Measurements from ENCODE around the gene CHRM4. TPM values are rescaled to one million over a fixed set of nuclear protein-coding genes. Genes with fewer than 3 reads are reported as not detected.

Gene CHRM4
- total RNA-seq, result under 1 TPM in 1 of 4 donors, not detected in 3; 0.22 TPM

GRCh38 chr11:46391578-46392420 lies at the start of gene CHRM4:
TSS of gene CHRM4 (minus strand) at chr11:46391776. CDS start at chr11:46386557, 5,219 bp downstream.
- no peak for DNase-seq
- peaks cover 19 to 39% of the 10 kb centered on the region in 2 donors for H3K4me1 ChIP-seq
- peaks cover 14% of the 10 kb centered on the region for H3K27me3 ChIP-seq
- peak within 1 kb of the TSS in 1 of 3 donors; percentile 25 for H3K4me3 ChIP-seq (replicated peaks in 1 of 3)
- no peak for TF ChIP-seq POLR2A (IDR thresholded peaks at IDR 0.05)
- peak in 1 of 6 experiments; percentile 3 for TF ChIP-seq CTCF (IDR thresholded peaks at IDR 0.05)
- H3K9me3 ChIP-seq, result no peaks in the 10 kb centered on the region
- intact Hi-C loops (cut with DNase I), result loop anchor here (5.0 to 10.0 kb wide), 2 partner anchors 136 to 223 kb away; partner anchors contain the start of genes ATG13 and HARBI1
- 4% methylated on average over 5 to 11 of the region's 123 CpGs for WGBS, 2 donors
- no peak within 1 kb of the TSS for H3K27ac ChIP-seq
- peaks cover 2 to 4% of the 10 kb centered on the region in 2 donors for H3K36me3 ChIP-seq

GRCh38 chr11:46438211-46438610 lies 46.6 kb upstream of the CHRM4 start:
- no peaks in the 10 kb centered on the region for H3K27me3 ChIP-seq
- peaks cover 6 to 15% of the 10 kb centered on the region in 2 donors for H3K36me3 ChIP-seq
- no peak for DNase-seq
- WGBS, 2 donors, result 60 to 61% methylated on average over 4 of the region's 4 CpGs
- no peak overlapping the region for H3K27ac ChIP-seq
- intact Hi-C loops (cut with DNase I), result no loop called here
- TF ChIP-seq POLR2A (IDR thresholded peaks at IDR 0.05), result no peak
- no peak for TF ChIP-seq CTCF (IDR thresholded peaks at IDR 0.05)
- H3K9me3 ChIP-seq, result no peaks in the 10 kb centered on the region
- peaks cover 0 to 7% of the 10 kb centered on the region in 2 donors for H3K4me1 ChIP-seq
- no peak overlapping the region for H3K4me3 ChIP-seq (replicated peaks in 1 of 3)

- no peaks in the 10 kb centered on the region for H3K27me3 ChIP-seq
- peaks cover 8 to 17% of the 10 kb centered on the region in 2 donors for H3K36me3 ChIP-seq
- no peak overlapping the region for H3K27ac ChIP-seq
- peaks cover 0 to 7% of the 10 kb centered on the region in 2 donors for H3K4me1 ChIP-seq
- DNase-seq, result no peak
- intact Hi-C loops (cut with DNase I), result no loop called here
- H3K9me3 ChIP-seq, result no peaks in the 10 kb centered on the region
- 82 to 86% methylated on average over 6 of the region's 6 CpGs for WGBS, 2 donors
- TF ChIP-seq CTCF (IDR thresholded peaks at IDR 0.05), result no peak
- no peak for TF ChIP-seq POLR2A (IDR thresholded peaks at IDR 0.05)
- H3K4me3 ChIP-seq (replicated peaks in 1 of 3), result no peak overlapping the region
These were observed 45.6 kb upstream of the CHRM4 start for GRCh38 chr11:46437122-46437689.

- Histone ChIP-seq H3K27ac (no peak overlapping the region), H3K4me3 (replicated peaks in 1 of 3) (no peak overlapping the region), H3K27me3 (no peaks in the 10 kb centered on the region), H3K9me3 (no peaks in the 10 kb centered on the region), H3K36me3 (peaks cover 13 to 17% of the 10 kb centered on the region in 2 donors), H3K4me1 (peaks cover 0 to 7% of the 10 kb centered on the region in 2 donors)
- WGBS, 2 donors, result 74 to 81% methylated on average over 3 of the region's 3 CpGs
- no peak for DNase-seq
- intact Hi-C loops (cut with DNase I), result no loop called here
- no peak for TF ChIP-seq POLR2A (IDR thresholded peaks at IDR 0.05)
- no peak for TF ChIP-seq CTCF (IDR thresholded peaks at IDR 0.05)
These were observed 44.5 kb upstream of the CHRM4 start for GRCh38 chr11:46436113-46436512.

- intact Hi-C loops (cut with DNase I), result no loop called here
- Histone ChIP-seq H3K27me3 (no peaks in the 10 kb centered on the region), H3K4me1 (peaks cover 0 to 7% of the 10 kb centered on the region in 2 donors), H3K9me3 (no peaks in the 10 kb centered on the region), H3K27ac (no peak overlapping the region), H3K4me3 (replicated peaks in 1 of 3) (no peak overlapping the region), H3K36me3 (peaks cover 17 to 18% of the 10 kb centered on the region in 2 donors)
- TF ChIP-seq POLR2A (IDR thresholded peaks at IDR 0.05) (no peak), CTCF (IDR thresholded peaks at IDR 0.05) (no peak)
- DNase-seq, result peak; percentile 37 to 42
- 40 to 41% methylated on average over 3 of the region's 3 CpGs for WGBS, 2 donors
These were observed 44.1 kb upstream of the CHRM4 start for GRCh38 chr11:46435679-46436078.
